Right lobe of liver (tissue), 6 donors: ENCODE results near the gene KNTC1. TPM values are rescaled to one million over a fixed set of nuclear protein-coding genes. Genes with fewer than 3 reads are reported as not detected.

ENCODE experiments used
- ATAC-seq, 4 donors: fragments of 200-7000 bp; cut with Tn5 transposase; one replicate each; pipeline ENCODE4 v1.9.1; 2020; ENCODE audit warnings: mild to moderate bottlenecking in 4 of 4, moderate library complexity in 4 of 4
- DNase-seq, 3 donors: peaks; one replicate each; pipeline ENCODE4 v3.0.0-alpha.2; 2020
- H3K27ac ChIP-seq, 3 donors: fragments of 200-600 bp; one replicate each; pipeline ENCODE4 v1.8.0; 2022
- H3K27me3 ChIP-seq, 2 donors: fragments of 200-600 bp; one replicate each; pipeline ENCODE4 v1.8.0; 2022
- H3K36me3 ChIP-seq, 4 donors: fragments of 200-600 bp; sonication (generic) in 1 of 4; one replicate each; pipeline versions ENCODE4 v1.5.1 to v1.8.0; 2017 to 2022; ENCODE audit warnings: control low read depth in 1 of 4
- H3K4me1 ChIP-seq, 4 donors: fragments of 200-600 bp; sonication (generic) in 1 of 4; one replicate each; pipeline versions ENCODE4 v1.5.1 to v1.8.0; 2017 to 2022; ENCODE audit warnings: control low read depth in 1 of 4
- H3K4me3 ChIP-seq, 3 donors: fragments of 200-600 bp; one replicate each; pipeline ENCODE4 v1.8.0; 2022
- H3K9me3 ChIP-seq, 4 donors: fragments of 200-600 bp; sonication (generic) in 1 of 4; one replicate each; pipeline versions ENCODE4 v1.5.1 to v1.8.0; 2017 to 2022; ENCODE audit warnings: control low read depth in 1 of 4
- CTCF ChIP-seq, 4 donors: fragments of 200-600 bp in 3 of 4; fragments of 450-650 bp in 1 of 4; IDR thresholded peaks; one replicate each; pipeline versions ENCODE4 v1.5.1 to v1.8.0; 2016 to 2022; ENCODE audit warnings: antibody characterized with exemption in 4 of 4, mild to moderate bottlenecking in 2 of 4
- POLR2A ChIP-seq: fragments of 450-650 bp; IDR thresholded peaks from one replicate; pipeline ENCODE4 v1.6.1; 2017; ENCODE audit warnings: antibody characterized with exemption, mild to moderate bottlenecking
- WGBS: methylation state at CpG from one replicate; pipeline ENCODE4 v1.1.6; 2018; ENCODE audit warnings: low coverage, low lambda C conversion rate; ENCODE audit not compliant: insufficient coverage; ENCODE audit errors: missing lambda C conversion rate; 5-methylcytosine and 5-hydroxymethylcytosine counted together
- intact Hi-C, 2 donors: fragments of 100-400 bp; cut with DNase I; formaldehyde crosslinking; loops; one replicate each; pipeline versions ENCODE4 v1.11.2 to v1.14.1; 2022
- total RNA-seq, 6 experiments: library from RNA; depleted of rRNA in 2 of 6; stranded (reverse); fragments of >200 nt in 2 of 6; fragmentation: NEBNext Ultra II Directional in 3 of 6; extraction: Animal tissue kit (Norgen Biotek cat#: 25700) in 3 of 6; gene quantifications; one replicate each; pipeline versions ENCODE4 v1.1.0 to v1.2.4, GENCODE V29; 2016 to 2023
- donor health status: DM: no; HTN: yes; CAD: no.
- donor health status: DM: no; HTN: no; CAD: no.
- donor health status: DM: no; HTN: no; CAD: no.
- donor health status: DM: no; HTN: yes; CAD: no.
- donor health status: DM: no; HTN: yes; CAD: no.

Gene KNTC1
- total RNA-seq, 6 experiments from 2014 or later = 2.1 to 10.7 (median 3.5) TPM

DNA sequence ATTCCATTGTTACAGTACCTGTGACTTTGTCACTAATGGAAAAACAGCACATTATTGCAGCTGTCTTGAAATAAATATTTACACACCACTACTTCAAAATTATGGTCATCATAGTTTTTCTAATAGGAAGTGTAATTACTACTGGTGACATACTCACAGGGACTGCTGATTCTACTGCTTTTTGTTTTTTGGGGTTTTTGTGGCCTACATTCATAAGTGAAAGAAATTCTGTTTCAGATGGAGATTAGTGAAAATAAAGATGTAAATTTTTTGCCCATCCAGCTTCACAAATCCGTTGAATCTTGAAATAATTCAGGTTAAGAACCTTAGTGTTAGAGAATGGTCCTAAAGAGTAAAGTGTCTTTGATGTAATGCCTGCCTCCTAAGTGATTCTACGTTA lies 17.5 kb downstream of the KNTC1 start:
- no peak for DNase-seq
- no peak for TF ChIP-seq CTCF (IDR thresholded peaks at IDR 0.05)
- TF ChIP-seq POLR2A = no peak
- 93% methylated on average over 2 of the region's 2 CpGs for WGBS
- Histone ChIP-seq H3K27me3 (no peaks in the 10 kb centered on the region), H3K27ac (no peak overlapping the region), H3K9me3 (no peaks in the 10 kb centered on the region), H3K36me3 (no peaks in the 10 kb centered on the region), H3K4me1 (no peaks in the 10 kb centered on the region), H3K4me3 (no peak overlapping the region)
- intact Hi-C loops = no loop called here
- ATAC-seq = no peak

DNA sequence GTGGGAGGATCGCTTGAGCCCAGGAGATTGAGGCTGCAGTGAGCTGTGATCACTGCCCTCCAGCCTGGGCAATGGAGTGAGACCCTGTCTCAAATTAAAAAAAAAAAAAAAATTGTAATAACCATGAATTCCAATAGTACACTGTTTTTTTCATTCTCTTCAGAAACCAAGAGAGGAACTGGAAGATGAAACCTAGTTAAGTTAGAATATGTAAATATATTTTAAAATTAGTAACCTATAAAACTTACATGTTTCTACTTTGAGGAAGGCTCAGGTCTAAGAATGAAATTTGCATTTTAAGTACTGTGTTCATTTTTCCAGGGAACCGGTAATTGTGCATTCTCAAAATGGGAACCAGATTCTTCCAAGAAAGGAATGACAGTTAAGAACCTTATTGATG lies 18.8 kb downstream of the KNTC1 start:
- intact Hi-C loops = no loop called here
- TF ChIP-seq POLR2A (no peak), CTCF (IDR thresholded peaks at IDR 0.05) (no peak)
- H3K4me3 ChIP-seq = no peak overlapping the region
- ATAC-seq (no peak), DNase-seq (no peak)
- H3K27me3 ChIP-seq = no peaks in the 10 kb centered on the region
- H3K27ac ChIP-seq = no peak overlapping the region
- H3K36me3 ChIP-seq = no peaks in the 10 kb centered on the region
- no peaks in the 10 kb centered on the region for H3K4me1 ChIP-seq
- H3K9me3 ChIP-seq = no peaks in the 10 kb centered on the region
- 83% methylated on average over 1 of the region's 2 CpGs for WGBS

DNA sequence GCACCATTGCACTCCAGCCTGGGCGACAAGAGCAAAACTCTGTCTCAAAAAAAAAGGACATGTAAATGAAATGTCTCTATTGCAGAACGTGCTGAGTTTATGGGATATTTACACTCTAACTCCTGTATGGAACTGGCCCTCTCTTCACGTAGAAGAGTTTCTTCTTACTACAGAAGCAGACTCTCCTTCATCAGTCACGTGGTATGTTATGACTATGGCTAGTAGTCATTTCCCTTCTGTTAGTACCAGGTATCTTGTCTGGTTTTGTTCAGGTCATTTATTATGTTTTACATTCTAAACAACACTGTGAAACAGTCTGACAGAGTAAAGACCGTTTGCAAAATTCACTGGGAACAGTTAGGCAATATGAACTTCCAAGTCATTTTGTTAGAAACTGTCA lies 20.3 kb downstream of the KNTC1 start:
- intact Hi-C loops = no loop called here
- DNase-seq = no peak
- Histone ChIP-seq H3K4me1 (no peaks in the 10 kb centered on the region), H3K9me3 (no peaks in the 10 kb centered on the region), H3K27me3 (no peaks in the 10 kb centered on the region), H3K36me3 (no peaks in the 10 kb centered on the region), H3K27ac (no peak overlapping the region), H3K4me3 (no peak overlapping the region)
- TF ChIP-seq POLR2A = no peak
- TF ChIP-seq CTCF (IDR thresholded peaks at IDR 0.05) = no peak
- ATAC-seq = no peak
- WGBS = 93% methylated on average over 5 of the region's 5 CpGs

- ATAC-seq (no peak), DNase-seq (no peak)
- no peaks in the 10 kb centered on the region for H3K9me3 ChIP-seq
- WGBS = 98% methylated on average over 15 of the region's 16 CpGs
- H3K4me3 ChIP-seq = no peak overlapping the region
- no peak for TF ChIP-seq POLR2A
- no peak for TF ChIP-seq CTCF (IDR thresholded peaks at IDR 0.05)
- no peaks in the 10 kb centered on the region for H3K4me1 ChIP-seq
- H3K27me3 ChIP-seq = no peaks in the 10 kb centered on the region
- intact Hi-C loops = no loop called here
- no peak overlapping the region for H3K27ac ChIP-seq
- no peaks in the 10 kb centered on the region for H3K36me3 ChIP-seq
Observed at GRCh38 chr12:122558745-122559641, 31.9 kb downstream of the KNTC1 start.
